Neural cell (in vitro differentiated cells): ENCODE data around the gene COMMD2.

Experiments
- CTCF ChIP-seq: fragments of 450-650 bp; IDR thresholded peaks from 2 replicates; pipeline ENCODE4 v1.5.1; 2014; ENCODE audit warnings: antibody characterized with exemption, mild to moderate bottlenecking, moderate library complexity; ENCODE audit not compliant: poor library complexity, severe bottlenecking
- EP300 ChIP-seq: fragments of 450-650 bp; conservative IDR thresholded peaks from 2 replicates; pipeline ENCODE4 v1.6.1; 2014; ENCODE audit warnings: antibody characterized with exemption, mild to moderate bottlenecking, moderate library complexity; ENCODE audit not compliant: poor library complexity, severe bottlenecking
- EZH2 ChIP-seq: fragments of 200-600, 300-800 bp; shearing (Covaris generic), sonication (generic); IDR thresholded peaks from 2 replicates; pipeline ENCODE4 v1.6.1; 2014; ENCODE audit warnings: antibody characterized with exemption, low read length, borderline replicate concordance, mild to moderate bottlenecking; ENCODE audit not compliant: insufficient read depth, poor library complexity, severe bottlenecking
- MXI1 ChIP-seq: fragments of 450-650 bp; conservative IDR thresholded peaks from 2 replicates; pipeline ENCODE4 v1.6.1; 2014; ENCODE audit warnings: antibody characterized with exemption, mild to moderate bottlenecking; ENCODE audit not compliant: poor library complexity, severe bottlenecking
- POLR2AphosphoS5 ChIP-seq: IDR thresholded peaks from 2 replicates; pipeline ENCODE4 v1.6.1; 2012
- RAD21 ChIP-seq: fragments of 450-650 bp; conservative IDR thresholded peaks from 2 replicates; pipeline ENCODE4 v1.6.1; 2014; ENCODE audit warnings: antibody characterized with exemption, mild to moderate bottlenecking, moderate library complexity
- SMC3 ChIP-seq: fragments of 450-650 bp; conservative IDR thresholded peaks from 2 replicates; pipeline ENCODE4 v1.6.1; 2014; ENCODE audit warnings: antibody characterized with exemption, mild to moderate bottlenecking, moderate library complexity; ENCODE audit not compliant: poor library complexity
- TF ChIP-seq, protein P1 (sequence below): IDR thresholded peaks from 2 replicates; pipeline ENCODE4 v1.6.1; 2012; ENCODE audit warnings: borderline replicate concordance

- TF ChIP-seq, protein P1, sequence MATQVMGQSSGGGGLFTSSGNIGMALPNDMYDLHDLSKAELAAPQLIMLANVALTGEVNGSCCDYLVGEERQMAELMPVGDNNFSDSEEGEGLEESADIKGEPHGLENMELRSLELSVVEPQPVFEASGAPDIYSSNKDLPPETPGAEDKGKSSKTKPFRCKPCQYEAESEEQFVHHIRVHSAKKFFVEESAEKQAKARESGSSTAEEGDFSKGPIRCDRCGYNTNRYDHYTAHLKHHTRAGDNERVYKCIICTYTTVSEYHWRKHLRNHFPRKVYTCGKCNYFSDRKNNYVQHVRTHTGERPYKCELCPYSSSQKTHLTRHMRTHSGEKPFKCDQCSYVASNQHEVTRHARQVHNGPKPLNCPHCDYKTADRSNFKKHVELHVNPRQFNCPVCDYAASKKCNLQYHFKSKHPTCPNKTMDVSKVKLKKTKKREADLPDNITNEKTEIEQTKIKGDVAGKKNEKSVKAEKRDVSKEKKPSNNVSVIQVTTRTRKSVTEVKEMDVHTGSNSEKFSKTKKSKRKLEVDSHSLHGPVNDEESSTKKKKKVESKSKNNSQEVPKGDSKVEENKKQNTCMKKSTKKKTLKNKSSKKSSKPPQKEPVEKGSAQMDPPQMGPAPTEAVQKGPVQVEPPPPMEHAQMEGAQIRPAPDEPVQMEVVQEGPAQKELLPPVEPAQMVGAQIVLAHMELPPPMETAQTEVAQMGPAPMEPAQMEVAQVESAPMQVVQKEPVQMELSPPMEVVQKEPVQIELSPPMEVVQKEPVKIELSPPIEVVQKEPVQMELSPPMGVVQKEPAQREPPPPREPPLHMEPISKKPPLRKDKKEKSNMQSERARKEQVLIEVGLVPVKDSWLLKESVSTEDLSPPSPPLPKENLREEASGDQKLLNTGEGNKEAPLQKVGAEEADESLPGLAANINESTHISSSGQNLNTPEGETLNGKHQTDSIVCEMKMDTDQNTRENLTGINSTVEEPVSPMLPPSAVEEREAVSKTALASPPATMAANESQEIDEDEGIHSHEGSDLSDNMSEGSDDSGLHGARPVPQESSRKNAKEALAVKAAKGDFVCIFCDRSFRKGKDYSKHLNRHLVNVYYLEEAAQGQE, result no peak
- TF ChIP-seq RAD21 (no peak), CTCF (peak; percentile 48), POLR2AphosphoS5 (no peak), EZH2 (no peak), MXI1 (no peak), EP300 (no peak), SMC3 (peak; percentile 18)
Measured at GRCh38 chr3:149771652-149772271, 19.5 kb upstream of the COMMD2 start.
